IgD-negative memory B cell (primary cell): ENCODE data around the gene DDX59. TPM values are rescaled to one million over a fixed set of nuclear protein-coding genes. Genes with fewer than 3 reads are reported as not detected.
A peak's percentile ranks its signal among the peaks of the same experiment; 100 is the strongest.

Experiments
- H3K27ac Mint-ChIP-seq, 3 donors: one replicate each; pipeline ENCODE4 v1.8.0; 2020 to 2022; ENCODE audit warnings: mild to moderate bottlenecking in 3 of 3, mixed read lengths in 3 of 3, moderate library complexity in 1 of 3
- H3K27me3 Mint-ChIP-seq: one replicate; pipeline ENCODE4 v1.8.0; 2021; ENCODE audit warnings: mixed read lengths
- H3K36me3 Mint-ChIP-seq: one replicate; pipeline ENCODE4 v1.8.0; 2020; ENCODE audit warnings: mild to moderate bottlenecking, mixed read lengths
- H3K4me1 Mint-ChIP-seq, 3 donors: one replicate each; pipeline ENCODE4 v1.8.0; 2020 to 2022; ENCODE audit warnings: mixed read lengths in 3 of 3, mild to moderate bottlenecking in 1 of 3
- H3K4me3 Mint-ChIP-seq, 4 donors: one replicate each; pipeline ENCODE4 v1.8.0; 2020 to 2022; ENCODE audit warnings: mild to moderate bottlenecking in 4 of 4, mixed read lengths in 4 of 4, moderate library complexity in 3 of 4
- H3K9me3 Mint-ChIP-seq, 3 donors: one replicate each; pipeline ENCODE4 v1.8.0; 2020 to 2021; ENCODE audit warnings: mixed read lengths in 3 of 3, mild to moderate bottlenecking in 1 of 3
- polyA plus RNA-seq: library from polyadenylated mRNA; unstranded; fragments of 300-500 nt; fragmentation: Illumina TruSeq; gene quantifications from one replicate; pipeline ENCODE4 v1.2.3, GENCODE V29; 2021

The DDX59 gene
- polyA plus RNA-seq = 19.1 TPM

DNA sequence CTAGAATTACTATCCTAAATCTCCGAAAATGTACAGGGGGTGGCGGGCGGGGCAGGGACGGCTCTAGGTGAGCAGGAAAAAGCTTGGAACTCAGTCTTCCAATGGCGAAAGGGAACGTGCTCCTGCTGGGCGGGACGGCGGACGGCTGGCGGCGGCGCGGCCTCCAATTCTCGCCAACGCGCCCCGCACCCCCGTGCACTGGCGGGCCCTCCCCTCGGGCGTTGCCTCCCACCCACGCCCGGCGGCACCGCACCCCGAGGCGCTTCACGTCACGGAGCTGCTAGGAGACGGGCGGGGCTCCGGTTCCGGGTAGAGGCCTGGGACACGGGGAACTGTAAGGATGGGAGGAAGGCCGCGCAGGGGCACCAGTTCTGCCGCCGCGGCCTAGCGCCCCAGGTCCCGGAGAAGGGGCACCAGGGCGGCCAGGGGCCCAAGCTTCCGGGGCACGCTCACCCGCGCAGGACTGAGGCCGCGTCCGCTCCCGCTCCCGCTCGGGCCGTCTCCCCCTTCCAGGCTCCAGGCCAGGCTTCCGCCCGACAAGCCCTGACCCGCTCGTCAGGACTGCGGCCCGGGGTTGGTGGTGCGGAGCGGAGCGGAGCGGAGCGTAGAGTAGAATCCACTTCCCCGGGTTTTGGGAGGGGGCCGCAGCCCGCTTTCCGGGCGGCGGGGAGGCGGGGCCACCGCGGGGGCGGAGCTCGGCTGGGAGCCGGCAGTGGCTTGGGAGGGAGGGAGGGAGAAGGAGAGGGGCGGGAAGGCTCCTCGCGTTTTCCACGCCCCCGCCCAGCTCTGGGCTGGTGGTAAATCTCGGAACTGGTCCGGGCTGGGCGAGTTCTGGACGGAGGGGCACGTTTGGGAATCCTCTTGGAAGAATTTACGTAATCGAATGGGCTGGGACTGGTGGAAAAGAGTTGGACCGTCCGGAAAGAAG, at the start of gene DDX59:
TSS of gene DDX59 (minus strand) at position 594 of the 928 bp plus-strand sequence. CDS start 3,167 bp downstream, outside the sequence.
- no peaks in the 10 kb centered on the region for H3K27me3 Mint-ChIP-seq
- H3K27ac Mint-ChIP-seq = peak within 1 kb of the TSS; percentile 94 to 100 (median 97)
- peaks cover 18 to 36% (median 27%) of the 10 kb centered on the region in 3 donors for H3K4me1 Mint-ChIP-seq
- peak within 1 kb of the TSS; percentile 98 to 99 (median 98) for H3K4me3 Mint-ChIP-seq
- H3K9me3 Mint-ChIP-seq = no peaks in the 10 kb centered on the region
- no peaks in the 10 kb centered on the region for H3K36me3 Mint-ChIP-seq

DNA sequence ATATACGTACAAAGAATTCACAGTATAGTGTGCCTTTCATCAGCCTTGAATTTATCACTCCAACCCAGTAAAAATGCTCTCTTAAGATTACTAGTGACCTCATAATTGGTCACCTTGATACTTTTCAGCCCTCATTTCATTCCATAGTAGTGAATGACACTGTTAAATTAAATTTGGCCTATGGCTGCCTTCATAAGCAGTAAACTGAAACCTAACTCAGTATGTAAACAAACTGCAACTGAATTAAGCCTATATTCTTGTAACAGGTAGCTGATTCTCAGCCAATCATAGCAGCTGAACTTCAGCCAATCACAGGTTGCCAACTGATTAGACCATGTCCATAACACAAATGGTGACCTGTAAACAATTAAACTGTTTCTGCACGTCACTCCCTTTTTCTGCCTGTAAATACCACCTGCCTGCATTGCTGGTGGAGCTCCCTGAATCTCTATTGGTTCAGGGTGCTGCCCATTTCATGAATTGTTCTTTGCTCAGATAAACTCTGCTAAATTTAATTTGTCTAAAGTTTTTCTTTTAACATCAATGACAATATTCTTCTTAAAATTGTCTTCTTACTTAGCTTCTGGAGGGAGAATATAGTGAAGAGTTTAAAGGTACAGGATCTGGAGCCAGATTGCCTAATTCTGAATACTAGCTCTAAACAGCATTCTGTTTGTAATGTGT, 44.9 kb upstream of the DDX59 start:
- Mint-ChIP-seq H3K4me1 (no peaks in the 10 kb centered on the region), H3K36me3 (no peaks in the 10 kb centered on the region), H3K4me3 (no peak overlapping the region), H3K27ac (no peak overlapping the region), H3K9me3 (no peaks in the 10 kb centered on the region), H3K27me3 (peaks cover 11% of the 10 kb centered on the region)

DNA sequence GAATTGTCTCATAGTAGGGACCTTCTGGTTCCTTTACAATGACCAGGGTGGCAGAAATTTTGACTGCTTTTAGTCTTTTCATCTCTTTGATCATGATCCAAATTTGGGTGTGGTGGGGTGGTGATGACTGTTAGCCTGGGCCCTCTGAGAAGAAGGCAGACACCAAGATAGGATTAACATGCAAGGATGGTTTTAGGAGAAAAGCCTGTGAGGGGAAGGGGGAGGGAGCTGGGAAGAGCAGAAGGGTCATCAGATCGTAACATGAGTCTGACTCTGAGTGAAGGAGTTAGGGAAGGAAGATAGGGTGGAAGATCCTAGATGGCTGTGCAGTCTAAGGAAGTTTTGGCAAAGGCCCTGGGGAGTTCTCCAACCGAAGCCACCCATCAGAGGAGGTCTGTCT, 40.5 kb upstream of the DDX59 start:
- Mint-ChIP-seq H3K36me3 (peaks cover 4% of the 10 kb centered on the region), H3K9me3 (no peaks in the 10 kb centered on the region), H3K4me1 (peaks cover 0 to 2% (median 0%) of the 10 kb centered on the region in 3 donors), H3K27me3 (peaks cover 6% of the 10 kb centered on the region), H3K27ac (peak overlapping the region in 1 of 3 donors; percentile 37), H3K4me3 (no peak overlapping the region)

DNA sequence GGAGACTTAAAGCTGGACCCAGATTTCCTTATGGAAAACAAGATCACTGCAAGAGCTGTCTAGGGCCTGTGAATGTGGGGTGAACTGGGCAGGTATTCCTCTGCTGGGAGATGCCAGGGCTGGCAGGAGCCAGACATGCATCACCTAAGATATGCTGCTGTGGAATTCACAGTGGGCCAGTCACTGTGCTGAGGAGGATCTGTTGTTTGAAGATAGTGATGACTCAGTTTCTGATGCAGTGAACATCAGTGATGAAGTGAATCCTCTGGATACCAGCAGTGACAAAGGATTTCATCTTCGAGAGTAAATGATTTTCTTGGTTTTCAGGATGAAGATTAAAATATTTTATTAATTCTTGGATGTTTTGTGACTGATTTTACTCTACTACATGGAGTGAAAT, 39.1 kb upstream of the DDX59 start:
- Mint-ChIP-seq H3K4me1 (peaks cover 0 to 2% (median 0%) of the 10 kb centered on the region in 3 donors), H3K36me3 (peaks cover 4% of the 10 kb centered on the region), H3K27me3 (peaks cover 2% of the 10 kb centered on the region), H3K27ac (no peak overlapping the region), H3K9me3 (no peaks in the 10 kb centered on the region), H3K4me3 (no peak overlapping the region)

DNA sequence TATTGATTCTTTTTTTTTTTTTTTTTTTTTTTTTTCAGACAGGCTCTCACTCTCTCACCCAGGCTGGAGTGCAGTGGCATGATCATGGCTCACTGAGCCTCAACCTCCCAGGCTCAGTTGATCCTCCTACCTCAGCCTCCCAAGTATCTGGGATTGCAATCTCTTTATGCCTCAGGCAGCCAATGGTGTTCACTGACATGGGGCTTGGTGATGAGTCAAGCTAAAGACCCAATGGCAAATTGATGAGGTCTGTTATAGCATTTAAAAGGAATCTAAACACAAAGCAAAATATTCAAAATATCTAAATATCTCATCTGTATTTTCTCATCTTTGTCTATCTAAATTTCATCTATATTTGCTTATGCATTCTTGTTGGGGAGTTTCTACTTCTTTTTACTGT, 38.5 kb upstream of the DDX59 start:
- Mint-ChIP-seq H3K27me3 (peaks cover 2% of the 10 kb centered on the region), H3K9me3 (no peaks in the 10 kb centered on the region), H3K4me1 (peaks cover 0 to 2% (median 0%) of the 10 kb centered on the region in 3 donors), H3K4me3 (no peak overlapping the region), H3K27ac (no peak overlapping the region), H3K36me3 (peaks cover 4% of the 10 kb centered on the region)

DNA sequence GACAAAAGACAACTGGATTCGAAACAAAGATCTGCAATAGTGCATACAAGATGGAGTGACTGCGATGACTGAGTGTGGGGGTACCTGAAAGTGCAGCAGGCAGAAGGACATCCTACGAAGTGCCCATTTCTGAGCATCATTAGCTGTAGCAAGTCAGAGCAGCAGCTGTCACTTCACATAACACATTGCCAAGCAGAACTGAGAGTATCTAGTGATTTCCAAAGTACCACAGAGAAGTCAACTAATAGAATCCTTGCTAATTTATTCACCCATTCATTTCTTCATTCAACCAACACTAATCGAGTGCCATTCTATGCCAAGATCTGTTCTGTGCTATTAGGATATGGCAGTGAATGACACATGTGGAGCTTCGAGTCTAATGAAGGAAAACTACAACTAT, 37.4 kb upstream of the DDX59 start:
- peak overlapping the region in 1 of 3 donors; percentile 8 for H3K27ac Mint-ChIP-seq
- H3K4me3 Mint-ChIP-seq = no peak overlapping the region
- H3K27me3 Mint-ChIP-seq = peaks cover 2% of the 10 kb centered on the region
- H3K4me1 Mint-ChIP-seq = peaks cover 0 to 2% (median 0%) of the 10 kb centered on the region in 3 donors
- peaks cover 4% of the 10 kb centered on the region for H3K36me3 Mint-ChIP-seq
- no peaks in the 10 kb centered on the region for H3K9me3 Mint-ChIP-seq

DNA sequence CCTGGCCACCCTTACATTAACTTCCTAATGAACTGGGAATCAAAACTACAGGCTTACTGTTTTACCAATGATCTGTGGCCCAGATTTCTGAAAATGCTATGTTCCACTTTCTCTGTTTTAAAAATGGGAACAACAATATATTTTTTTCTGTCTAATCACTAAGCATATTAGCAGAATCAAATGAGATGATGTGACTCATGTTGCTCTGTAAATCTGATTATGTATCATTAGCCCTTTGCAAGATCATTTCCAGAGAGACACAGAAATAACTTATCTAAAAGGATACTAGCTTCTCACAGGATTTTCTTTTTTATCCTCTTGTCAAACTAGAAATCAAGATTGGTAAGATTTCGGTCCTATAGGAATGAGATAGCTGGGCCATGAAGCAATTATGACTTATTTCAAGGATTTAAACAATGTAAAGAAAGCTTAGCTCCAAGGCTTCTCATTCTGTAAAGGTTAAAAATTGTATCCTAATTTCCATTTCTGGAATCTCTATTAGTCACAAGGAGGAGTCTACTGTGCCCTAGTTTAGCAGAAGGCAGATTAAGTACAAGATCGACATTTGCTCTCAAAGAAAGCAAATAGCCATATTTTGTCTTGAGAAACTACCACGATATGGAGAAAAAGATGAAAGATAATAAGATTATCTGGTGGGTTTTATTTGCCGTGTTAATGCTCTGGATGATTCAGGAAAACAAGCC, 36.6 kb upstream of the DDX59 start:
- H3K27ac Mint-ChIP-seq = no peak overlapping the region
- peaks cover 4% of the 10 kb centered on the region for H3K36me3 Mint-ChIP-seq
- peaks cover 2% of the 10 kb centered on the region for H3K27me3 Mint-ChIP-seq
- H3K4me1 Mint-ChIP-seq = peaks cover 0 to 2% (median 0%) of the 10 kb centered on the region in 3 donors
- no peaks in the 10 kb centered on the region for H3K9me3 Mint-ChIP-seq
- no peak overlapping the region for H3K4me3 Mint-ChIP-seq

DNA sequence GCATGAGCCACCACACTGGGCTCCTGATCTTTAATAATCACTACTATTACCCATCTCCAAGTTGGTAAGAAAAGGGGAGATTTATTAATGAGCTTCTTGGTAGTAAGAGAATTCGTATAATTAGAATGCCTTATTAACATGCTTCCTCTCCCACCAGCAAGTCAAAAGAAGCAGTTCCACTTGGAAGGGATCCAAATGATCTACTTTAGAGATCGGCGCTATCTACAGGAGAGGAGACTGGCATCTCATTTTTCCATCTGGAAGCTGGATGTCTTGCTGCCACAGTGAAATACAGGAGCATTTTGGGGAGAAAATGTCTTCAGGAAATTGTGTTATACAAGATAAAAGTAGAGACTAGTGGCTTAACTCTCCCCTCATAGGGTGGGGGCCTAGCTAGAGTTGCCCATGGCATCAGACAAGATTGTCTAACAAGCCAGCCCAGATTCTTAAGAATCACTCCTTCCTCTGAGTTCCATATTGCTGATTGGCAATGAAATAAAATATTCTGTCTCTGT, 35.3 kb upstream of the DDX59 start:
- Mint-ChIP-seq H3K4me1 (peaks cover 0 to 2% (median 0%) of the 10 kb centered on the region in 3 donors), H3K27ac (no peak overlapping the region), H3K9me3 (no peaks in the 10 kb centered on the region), H3K36me3 (peaks cover 4% of the 10 kb centered on the region), H3K27me3 (peaks cover 2% of the 10 kb centered on the region), H3K4me3 (no peak overlapping the region)

DNA sequence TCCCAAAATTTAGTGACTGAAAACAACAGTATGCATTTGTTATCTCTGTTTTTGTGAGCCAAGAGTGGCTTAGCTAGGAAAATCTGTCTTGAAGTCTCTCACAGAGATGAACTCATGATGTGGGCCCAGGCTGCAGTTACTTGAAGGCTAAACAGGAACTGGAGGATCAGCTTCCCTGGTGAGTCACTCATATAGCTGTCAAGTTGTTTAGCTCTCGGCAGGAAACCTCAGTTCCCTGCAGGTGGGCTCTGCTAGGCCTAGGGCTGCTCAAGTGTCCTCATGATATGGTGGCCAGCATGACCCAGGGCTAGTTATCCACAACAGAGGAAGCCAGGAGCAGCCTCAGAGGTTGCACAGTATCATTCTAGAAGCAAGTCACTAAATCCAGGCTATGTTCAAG, 30.2 kb upstream of the DDX59 start:
- H3K27ac Mint-ChIP-seq = no peak overlapping the region
- no peaks in the 10 kb centered on the region for H3K4me1 Mint-ChIP-seq
- no peak overlapping the region for H3K4me3 Mint-ChIP-seq
- H3K36me3 Mint-ChIP-seq = no peaks in the 10 kb centered on the region
- no peaks in the 10 kb centered on the region for H3K27me3 Mint-ChIP-seq
- no peaks in the 10 kb centered on the region for H3K9me3 Mint-ChIP-seq

DNA sequence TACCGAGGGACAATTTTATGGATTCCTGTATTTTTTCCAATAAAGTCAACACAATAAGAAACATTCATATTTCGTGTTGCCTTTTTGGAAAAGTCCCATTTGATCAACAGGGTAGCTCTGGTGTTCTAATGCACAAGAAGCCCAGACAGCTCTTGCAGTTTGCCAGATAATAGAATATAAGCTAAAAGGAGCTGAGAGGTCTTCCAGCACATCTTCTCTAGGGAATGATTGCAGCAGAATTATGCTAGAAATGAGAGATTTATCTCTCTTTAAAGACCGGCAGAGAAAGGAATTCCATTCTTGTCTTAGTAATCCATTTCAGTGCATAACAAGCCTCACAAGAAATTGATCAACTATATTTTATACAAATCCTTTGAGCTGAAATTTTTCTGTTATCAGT, 25.0 kb upstream of the DDX59 start:
- no peaks in the 10 kb centered on the region for H3K9me3 Mint-ChIP-seq
- H3K4me3 Mint-ChIP-seq = no peak overlapping the region
- H3K27me3 Mint-ChIP-seq = peaks cover 2% of the 10 kb centered on the region

DNA sequence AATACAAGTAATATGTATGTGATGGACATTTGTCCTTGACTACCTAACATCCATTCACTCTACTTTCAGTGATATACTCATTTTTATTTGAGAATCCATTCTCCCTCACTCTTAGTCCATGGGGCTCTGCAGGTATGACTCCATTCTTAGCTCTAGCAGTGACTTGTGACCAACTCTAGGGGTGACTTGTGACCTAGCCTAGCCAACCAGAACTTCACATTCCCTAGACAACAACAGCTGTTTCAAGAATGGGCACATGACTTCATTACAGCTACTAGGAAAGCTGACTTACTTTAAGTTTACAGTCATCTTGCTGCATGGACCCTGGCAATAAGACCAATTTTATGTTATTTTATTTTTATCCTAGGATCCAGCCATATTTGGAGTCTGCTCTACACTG, 23.6 kb upstream of the DDX59 start:
- Mint-ChIP-seq H3K27me3 (peaks cover 2% of the 10 kb centered on the region), H3K27ac (no peak overlapping the region), H3K36me3 (no peaks in the 10 kb centered on the region), H3K9me3 (no peaks in the 10 kb centered on the region), H3K4me3 (no peak overlapping the region), H3K4me1 (no peaks in the 10 kb centered on the region)

More for the DNA sequence above, 25.0 kb upstream of the DDX59 start:
- Mint-ChIP-seq H3K27ac (peak overlapping the region in 1 of 3 donors; percentile 55), H3K36me3 (no peaks in the 10 kb centered on the region), H3K4me1 (no peaks in the 10 kb centered on the region)

DNA sequence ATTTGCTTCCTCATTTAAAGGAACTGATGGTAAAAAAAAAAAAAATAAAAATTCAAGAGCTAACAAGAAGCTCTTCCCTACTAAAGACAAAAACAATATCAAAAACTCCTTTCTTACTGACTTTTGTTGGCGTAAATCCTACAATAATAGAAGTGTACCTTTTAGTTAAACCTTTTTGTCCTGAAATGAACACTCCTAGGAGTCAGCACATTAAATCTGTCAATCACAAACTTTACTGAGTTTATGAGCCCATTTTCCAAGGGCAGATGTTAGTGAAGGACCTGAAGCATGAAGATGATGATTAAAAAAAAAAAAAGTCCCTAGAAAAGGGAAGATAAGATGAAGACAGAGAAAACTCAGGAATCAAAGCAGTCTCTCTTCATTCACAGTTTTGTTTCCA, 22.6 kb upstream of the DDX59 start:
- no peaks in the 10 kb centered on the region for H3K36me3 Mint-ChIP-seq
- H3K27me3 Mint-ChIP-seq = peaks cover 2% of the 10 kb centered on the region
- no peaks in the 10 kb centered on the region for H3K9me3 Mint-ChIP-seq
- no peak overlapping the region for H3K4me3 Mint-ChIP-seq
- no peaks in the 10 kb centered on the region for H3K4me1 Mint-ChIP-seq
- H3K27ac Mint-ChIP-seq = no peak overlapping the region

DNA sequence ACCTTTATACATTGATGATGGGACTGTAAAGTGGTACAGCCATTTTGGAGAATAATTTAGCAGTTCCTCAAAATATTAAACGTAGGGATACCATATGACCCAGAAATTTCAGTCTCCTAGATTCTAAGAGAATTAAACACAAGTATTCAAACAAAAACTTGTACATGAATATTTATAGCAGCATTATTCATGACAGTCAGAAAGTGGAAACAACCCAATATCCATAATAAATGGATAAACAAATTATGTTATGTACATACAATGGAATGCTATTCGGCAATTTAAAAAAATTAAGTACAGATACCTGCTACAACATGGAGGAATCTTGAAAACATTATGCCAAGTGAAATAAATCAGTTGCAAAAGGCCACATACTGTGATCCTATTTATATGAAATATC, 16.9 kb upstream of the DDX59 start:
- Mint-ChIP-seq H3K27me3 (peaks cover 2% of the 10 kb centered on the region), H3K4me1 (no peaks in the 10 kb centered on the region), H3K9me3 (no peaks in the 10 kb centered on the region), H3K36me3 (no peaks in the 10 kb centered on the region), H3K4me3 (no peak overlapping the region), H3K27ac (no peak overlapping the region)

DNA sequence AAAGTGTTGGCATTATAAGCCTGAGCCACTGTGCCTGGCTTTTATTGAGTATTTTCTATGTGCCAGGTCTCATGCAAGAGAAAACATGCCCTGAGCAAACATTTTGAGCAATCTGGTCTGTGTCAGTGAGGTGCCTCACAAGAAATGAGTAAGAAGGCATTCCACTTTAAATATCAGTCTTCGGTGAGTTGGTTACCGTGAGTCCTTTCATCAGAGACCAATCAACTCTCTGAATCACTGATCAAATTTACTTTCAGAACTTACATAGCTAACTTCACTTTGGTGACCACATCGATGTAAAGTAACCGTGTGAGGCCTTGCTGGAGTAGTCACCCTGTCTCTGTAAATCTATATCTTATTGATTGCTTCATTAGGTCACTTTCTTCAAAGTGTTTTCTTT, 14.3 kb upstream of the DDX59 start:
- no peak overlapping the region for H3K4me3 Mint-ChIP-seq
- H3K9me3 Mint-ChIP-seq = no peaks in the 10 kb centered on the region
- no peaks in the 10 kb centered on the region for H3K4me1 Mint-ChIP-seq
- H3K27me3 Mint-ChIP-seq = peaks cover 2% of the 10 kb centered on the region
- no peaks in the 10 kb centered on the region for H3K36me3 Mint-ChIP-seq
- H3K27ac Mint-ChIP-seq = no peak overlapping the region

DNA sequence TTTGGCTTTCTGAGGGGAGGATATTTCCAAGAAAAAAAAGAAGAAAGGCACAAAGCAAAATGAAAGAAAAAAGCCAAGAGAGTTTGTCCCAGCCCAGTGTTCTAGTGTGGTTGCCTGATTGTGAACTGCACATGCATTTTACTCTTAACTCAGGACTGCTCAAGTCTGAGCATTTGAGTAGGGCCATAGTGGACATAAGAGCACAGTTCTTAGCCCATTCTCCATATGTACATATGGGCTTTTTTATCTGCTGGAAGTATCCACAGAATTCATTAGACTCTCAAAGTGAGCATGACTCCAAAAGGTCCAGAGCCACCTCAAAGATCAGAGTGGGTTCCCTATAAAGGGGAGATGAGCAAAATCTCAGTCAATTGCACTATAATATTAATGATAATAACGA, 13.6 kb upstream of the DDX59 start:
- H3K4me1 Mint-ChIP-seq = no peaks in the 10 kb centered on the region
- H3K4me3 Mint-ChIP-seq = no peak overlapping the region
- peaks cover 2% of the 10 kb centered on the region for H3K27me3 Mint-ChIP-seq
- no peaks in the 10 kb centered on the region for H3K9me3 Mint-ChIP-seq
- no peaks in the 10 kb centered on the region for H3K36me3 Mint-ChIP-seq
- H3K27ac Mint-ChIP-seq = no peak overlapping the region
